Measurements from ENCODE around the gene ACTL10. TPM values are rescaled to one million over a fixed set of nuclear protein-coding genes. Genes with fewer than 3 reads are reported as not detected.
A peak's percentile ranks its signal among the peaks of the same experiment; 100 is the strongest.

ACTL10 gene
- total RNA-seq, 1 donor: 2.2 TPM

DNA sequence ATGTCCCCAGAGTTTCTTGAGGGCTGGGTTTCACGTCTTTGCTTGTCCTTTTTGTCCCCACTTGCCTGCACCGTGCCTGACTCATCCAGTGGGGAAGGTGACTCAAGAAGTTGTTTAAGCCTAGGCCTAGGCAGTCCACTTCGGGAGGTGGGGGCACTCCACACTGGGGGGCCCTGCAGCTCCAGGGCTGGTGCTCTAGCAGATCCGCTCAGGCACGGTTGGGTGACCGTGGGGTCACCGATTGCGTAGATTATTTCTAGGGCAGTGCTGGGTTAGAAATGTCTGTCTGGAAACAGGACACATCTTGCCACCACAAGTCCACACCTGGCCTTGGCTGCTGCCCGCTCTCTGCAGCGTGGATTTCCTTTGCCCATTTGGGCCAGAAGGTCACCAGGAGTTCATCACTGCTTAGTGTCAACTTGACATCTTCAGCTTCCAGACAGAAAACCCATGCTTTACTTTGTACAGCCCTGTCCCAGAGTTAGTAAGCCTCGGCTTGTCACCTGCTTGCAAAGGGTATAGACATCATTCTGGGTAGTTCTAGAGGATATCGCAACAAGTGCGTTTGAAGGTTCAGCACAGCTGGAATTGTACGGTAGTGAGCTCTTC lies 18.2 kb upstream of the ACTL10 start:
- DNase-seq (ENCODE audit: insufficient read length, low spot score, missing footprints): peak; percentile 82
- no peak overlapping the region for H3K4me3 ChIP-seq (ENCODE audit: insufficient read depth, low read length)
- H3K79me2 ChIP-seq (ENCODE audit: insufficient read depth, low read length): no peaks in the 10 kb centered on the region
- H3K27ac ChIP-seq (ENCODE audit: low read depth, low read length): no peak overlapping the region
- peaks cover 20% of the 10 kb centered on the region for H3K36me3 ChIP-seq (ENCODE audit: insufficient read depth, low read length)
- no peak overlapping the region for H2AFZ ChIP-seq (ENCODE audit: low read length)
- TF ChIP-seq, protein P1, sequence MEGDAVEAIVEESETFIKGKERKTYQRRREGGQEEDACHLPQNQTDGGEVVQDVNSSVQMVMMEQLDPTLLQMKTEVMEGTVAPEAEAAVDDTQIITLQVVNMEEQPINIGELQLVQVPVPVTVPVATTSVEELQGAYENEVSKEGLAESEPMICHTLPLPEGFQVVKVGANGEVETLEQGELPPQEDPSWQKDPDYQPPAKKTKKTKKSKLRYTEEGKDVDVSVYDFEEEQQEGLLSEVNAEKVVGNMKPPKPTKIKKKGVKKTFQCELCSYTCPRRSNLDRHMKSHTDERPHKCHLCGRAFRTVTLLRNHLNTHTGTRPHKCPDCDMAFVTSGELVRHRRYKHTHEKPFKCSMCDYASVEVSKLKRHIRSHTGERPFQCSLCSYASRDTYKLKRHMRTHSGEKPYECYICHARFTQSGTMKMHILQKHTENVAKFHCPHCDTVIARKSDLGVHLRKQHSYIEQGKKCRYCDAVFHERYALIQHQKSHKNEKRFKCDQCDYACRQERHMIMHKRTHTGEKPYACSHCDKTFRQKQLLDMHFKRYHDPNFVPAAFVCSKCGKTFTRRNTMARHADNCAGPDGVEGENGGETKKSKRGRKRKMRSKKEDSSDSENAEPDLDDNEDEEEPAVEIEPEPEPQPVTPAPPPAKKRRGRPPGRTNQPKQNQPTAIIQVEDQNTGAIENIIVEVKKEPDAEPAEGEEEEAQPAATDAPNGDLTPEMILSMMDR (IDR thresholded peaks at IDR 0.05; ENCODE audit: extremely low read depth, low read depth, low read length): no peak
- H3K4me2 ChIP-seq (ENCODE audit: insufficient read depth, low read length): peak overlapping the region; percentile 67
- H3K9me3 ChIP-seq (ENCODE audit: low read depth, low read length): no peaks in the 10 kb centered on the region
- peaks cover 29% of the 10 kb centered on the region for H4K20me1 ChIP-seq (ENCODE audit: insufficient read depth, low read length)
- H3K4me1 ChIP-seq (ENCODE audit: insufficient read depth, low read length): peaks cover 22% of the 10 kb centered on the region
- peaks cover 6% of the 10 kb centered on the region for H3K27me3 ChIP-seq (ENCODE audit: insufficient read depth, low read length)

DNA sequence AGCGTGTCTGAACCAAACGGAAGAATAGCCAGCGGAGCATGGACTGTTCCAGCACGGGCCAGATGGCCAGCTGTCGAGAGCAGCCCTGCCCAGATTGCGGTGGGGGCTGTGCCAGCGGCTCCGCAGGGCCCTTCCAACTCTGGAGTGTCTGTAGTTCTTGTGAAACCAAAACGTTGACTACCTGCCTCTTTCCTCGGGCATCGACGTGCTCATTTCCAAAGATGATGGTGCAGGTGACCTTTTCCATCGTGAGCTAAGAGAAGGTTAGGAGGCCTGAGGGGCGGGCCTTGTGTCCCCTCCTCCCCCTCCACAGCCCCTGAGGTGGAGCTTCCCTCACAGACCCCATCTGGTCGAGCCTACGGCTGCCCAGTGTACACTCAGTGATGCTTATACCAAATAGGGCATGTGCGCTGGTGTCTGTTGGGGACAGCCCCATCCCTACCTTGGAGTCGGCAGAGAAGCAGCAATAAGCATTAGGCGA lies 17.5 kb upstream of the ACTL10 start:
- Histone ChIP-seq H3K36me3 (ENCODE audit: insufficient read depth, low read length) (peaks cover 15% of the 10 kb centered on the region), H3K27me3 (ENCODE audit: insufficient read depth, low read length) (peaks cover 6% of the 10 kb centered on the region), H3K9me3 (ENCODE audit: low read depth, low read length) (no peaks in the 10 kb centered on the region), H3K4me3 (ENCODE audit: insufficient read depth, low read length) (no peak overlapping the region), H3K79me2 (ENCODE audit: insufficient read depth, low read length) (no peaks in the 10 kb centered on the region), H3K4me2 (ENCODE audit: insufficient read depth, low read length) (no peak overlapping the region), H3K27ac (ENCODE audit: low read depth, low read length) (no peak overlapping the region), H3K4me1 (ENCODE audit: insufficient read depth, low read length) (peaks cover 25% of the 10 kb centered on the region), H4K20me1 (ENCODE audit: insufficient read depth, low read length) (peaks cover 29% of the 10 kb centered on the region), H2AFZ (ENCODE audit: low read length) (no peak overlapping the region)
- TF ChIP-seq, protein P1 (IDR thresholded peaks at IDR 0.05; ENCODE audit: extremely low read depth, low read depth, low read length): no peak
- DNase-seq (ENCODE audit: insufficient read length, low spot score, missing footprints): peak; percentile 27

DNA sequence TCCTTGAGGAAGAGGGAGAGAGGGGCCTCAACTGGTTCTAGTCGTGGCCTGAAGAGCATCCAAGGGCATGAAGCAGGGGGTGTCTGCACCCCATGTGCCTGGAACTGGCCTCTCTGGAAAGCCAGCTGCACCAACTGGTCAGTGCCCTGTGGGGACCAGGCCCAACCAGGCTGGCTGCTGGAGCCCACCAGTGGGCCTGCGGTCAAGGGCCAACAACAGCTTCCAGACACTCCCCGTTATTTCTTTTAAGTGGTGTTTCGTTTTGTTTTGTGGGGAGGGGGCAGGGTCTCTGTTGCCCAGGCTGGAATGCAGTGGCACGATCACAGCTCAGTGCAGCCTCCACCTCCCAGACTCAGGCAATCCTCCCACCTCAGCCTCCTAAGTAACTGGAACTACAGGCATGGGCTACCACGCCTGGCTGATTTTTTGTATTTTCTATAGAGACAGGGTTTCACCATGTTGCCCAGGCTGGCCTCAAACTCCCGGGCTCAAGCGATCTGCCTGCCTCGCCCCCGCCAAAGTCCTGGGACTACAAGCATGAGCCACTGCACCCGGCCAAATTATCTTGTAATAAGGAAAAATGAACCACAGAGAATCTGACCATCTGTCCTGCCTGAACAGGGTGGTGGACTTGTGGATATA lies 16.5 kb upstream of the ACTL10 start:
- Histone ChIP-seq H2AFZ (ENCODE audit: low read length) (no peak overlapping the region), H3K4me1 (ENCODE audit: insufficient read depth, low read length) (peaks cover 25% of the 10 kb centered on the region), H3K27ac (ENCODE audit: low read depth, low read length) (no peak overlapping the region), H3K36me3 (ENCODE audit: insufficient read depth, low read length) (peaks cover 6% of the 10 kb centered on the region), H4K20me1 (ENCODE audit: insufficient read depth, low read length) (peaks cover 29% of the 10 kb centered on the region), H3K4me2 (ENCODE audit: insufficient read depth, low read length) (no peak overlapping the region), H3K27me3 (ENCODE audit: insufficient read depth, low read length) (peaks cover 6% of the 10 kb centered on the region), H3K4me3 (ENCODE audit: insufficient read depth, low read length) (no peak overlapping the region), H3K79me2 (ENCODE audit: insufficient read depth, low read length) (no peaks in the 10 kb centered on the region), H3K9me3 (ENCODE audit: low read depth, low read length) (no peaks in the 10 kb centered on the region)
- no peak for DNase-seq (ENCODE audit: insufficient read length, low spot score, missing footprints)
- TF ChIP-seq, protein P1 (IDR thresholded peaks at IDR 0.05; ENCODE audit: extremely low read depth, low read depth, low read length): no peak

DNA sequence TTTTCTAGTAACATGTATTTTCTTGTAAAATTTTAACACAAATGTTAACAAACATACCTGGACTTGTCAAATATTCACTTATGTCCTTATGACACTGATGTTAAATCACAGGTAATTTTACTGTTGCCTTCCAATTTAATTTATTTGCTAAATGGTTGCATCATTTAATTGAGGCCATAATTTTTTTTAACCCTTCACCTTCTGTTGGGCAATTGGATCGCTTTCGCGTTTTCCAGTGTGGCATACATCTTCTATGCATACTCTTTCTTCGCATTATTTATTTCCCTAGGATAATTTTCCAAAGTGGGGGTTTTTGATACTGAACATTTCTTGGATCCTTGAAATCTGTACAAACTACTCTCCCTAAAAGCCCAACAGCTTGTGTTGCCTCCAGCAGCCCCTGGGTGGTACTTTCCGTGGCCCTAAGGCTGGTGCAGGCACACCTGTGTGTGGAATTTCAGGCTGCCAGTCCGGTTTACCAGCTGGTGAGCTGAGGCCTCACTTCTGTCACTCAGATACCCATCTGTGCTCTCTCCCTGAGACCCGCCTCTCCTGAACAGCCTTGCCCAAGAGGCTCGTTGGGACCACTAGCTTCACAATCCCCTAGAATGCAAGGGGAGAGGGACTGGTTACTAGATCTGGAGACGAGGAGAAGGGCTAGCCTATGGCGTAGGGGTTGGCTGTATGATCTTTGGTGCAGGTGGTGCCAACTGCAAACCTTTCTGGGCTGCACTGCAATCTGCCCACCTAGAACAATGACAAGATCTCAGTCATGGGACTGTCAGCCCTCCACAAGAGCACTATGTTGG lies 15.8 kb upstream of the ACTL10 start:
- Histone ChIP-seq H3K4me2 (ENCODE audit: insufficient read depth, low read length) (no peak overlapping the region), H3K79me2 (ENCODE audit: insufficient read depth, low read length) (no peaks in the 10 kb centered on the region), H3K4me3 (ENCODE audit: insufficient read depth, low read length) (no peak overlapping the region), H3K4me1 (ENCODE audit: insufficient read depth, low read length) (peaks cover 25% of the 10 kb centered on the region), H3K36me3 (ENCODE audit: insufficient read depth, low read length) (no peaks in the 10 kb centered on the region), H4K20me1 (ENCODE audit: insufficient read depth, low read length) (peaks cover 26% of the 10 kb centered on the region), H2AFZ (ENCODE audit: low read length) (no peak overlapping the region), H3K27ac (ENCODE audit: low read depth, low read length) (no peak overlapping the region), H3K9me3 (ENCODE audit: low read depth, low read length) (no peaks in the 10 kb centered on the region), H3K27me3 (ENCODE audit: insufficient read depth, low read length) (peaks cover 6% of the 10 kb centered on the region)
- TF ChIP-seq, protein P1 (IDR thresholded peaks at IDR 0.05; ENCODE audit: extremely low read depth, low read depth, low read length): no peak
- DNase-seq (ENCODE audit: insufficient read length, low spot score, missing footprints): peak; percentile 74
